Astrocyte of the spinal cord (primary cell): ENCODE data around the gene SEPSECS.
A peak's percentile ranks its signal among the peaks of the same experiment; 100 is the strongest.

Experiments
- DNase-seq: peaks from one replicate; pipeline ENCODE4 v3.0.0; 2011; ENCODE audit warnings: low read depth, low spot score
- H3K4me3 ChIP-seq: 2 replicates; pipeline ENCODE4 v1.5.1; 2011; ENCODE audit warnings: low read depth, mild to moderate bottlenecking, low read length, moderate library complexity
- CTCF ChIP-seq: IDR thresholded peaks from 2 replicates; pipeline ENCODE4 v1.5.1; 2012; ENCODE audit warnings: low read depth, mild to moderate bottlenecking, low read length, inconsistent platforms
- in situ Hi-C: cut with HindIII; loops from 2 replicates; pipeline ENCODE4 v1.10.0; 2017; ENCODE audit warnings: low sequenced_read_pairs

SEPSECS gene

GRCh38 chr4:25159837-25160713 lies at the start of gene SEPSECS:
TSS of gene SEPSECS (minus strand) at chr4:25160449. CDS start at chr4:25160369, 80 bp downstream.
- H3K4me3 ChIP-seq: peak within 1 kb of the TSS; percentile 83
- DNase-seq: peak; percentile 98
- in situ Hi-C loops: no loop called here
- no peak for TF ChIP-seq CTCF

- DNase-seq: no peak
- in situ Hi-C loops: no loop called here
- H3K4me3 ChIP-seq: no peak overlapping the region
- no peak for TF ChIP-seq CTCF
Observed at GRCh38 chr4:25209702-25210101, 49.5 kb upstream of the SEPSECS start.

- in situ Hi-C loops: no loop called here
- TF ChIP-seq CTCF: no peak
- DNase-seq: no peak
- no peak overlapping the region for H3K4me3 ChIP-seq
Observed at GRCh38 chr4:25207997-25208396, 47.7 kb upstream of the SEPSECS start.

- no peak for DNase-seq
- no peak for TF ChIP-seq CTCF
- in situ Hi-C loops: no loop called here
- no peak overlapping the region for H3K4me3 ChIP-seq
Observed at GRCh38 chr4:25198713-25199112, 38.5 kb upstream of the SEPSECS start.

- DNase-seq: no peak
- no peak for TF ChIP-seq CTCF
- no peak overlapping the region for H3K4me3 ChIP-seq
- in situ Hi-C loops: no loop called here
Observed at GRCh38 chr4:25190407-25190806, 30.2 kb upstream of the SEPSECS start.

GRCh38 chr4:25184056-25184455 lies 23.8 kb upstream of the SEPSECS start:
- DNase-seq: no peak
- H3K4me3 ChIP-seq: no peak overlapping the region
- TF ChIP-seq CTCF: no peak
- in situ Hi-C loops: no loop called here
